ENCODE measurements around the gene FBXL15. TPM values are rescaled to one million over a fixed set of nuclear protein-coding genes. Genes with fewer than 3 reads are reported as not detected.

FBXL15 gene
- total RNA-seq, 4 donors from 2014 or later, result 36.9 to 57.8 (median 44.8) TPM

DNA sequence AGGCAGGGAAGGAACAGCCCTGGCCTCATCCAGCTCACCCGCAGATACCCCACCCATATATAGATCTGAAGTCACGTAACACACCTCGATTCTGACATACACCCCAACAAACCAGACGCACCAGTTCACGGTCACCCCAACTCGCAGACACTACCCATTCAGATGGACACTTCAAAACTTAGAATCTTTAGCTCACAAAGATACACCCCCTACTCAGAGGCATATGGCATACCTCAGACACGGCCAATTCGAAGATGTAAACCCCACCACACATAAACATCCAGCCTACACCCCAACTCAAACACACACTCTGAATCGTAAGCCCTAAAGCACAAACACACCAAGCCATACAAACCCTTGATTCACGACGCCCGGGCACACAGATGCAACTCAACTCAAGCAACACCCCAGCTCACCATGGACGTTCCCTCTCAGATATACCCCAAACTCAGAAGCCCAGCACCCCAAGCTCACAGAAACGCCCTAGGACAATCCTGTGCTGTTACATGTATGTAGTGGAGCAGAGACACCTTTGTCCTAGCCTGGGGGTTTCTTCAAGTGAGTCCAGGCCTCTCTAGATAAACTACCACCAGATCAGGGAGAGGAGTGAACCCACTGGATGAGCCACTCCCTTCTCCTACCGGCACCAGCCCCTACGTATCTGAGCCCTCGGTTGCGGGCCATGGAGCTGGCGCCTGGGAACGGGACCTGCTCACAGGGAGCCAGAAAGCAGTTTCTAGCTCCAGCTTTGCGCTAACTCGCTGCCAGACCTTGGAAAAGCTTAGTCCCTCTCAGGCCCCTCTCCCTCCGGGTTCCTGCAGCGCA, 10.8 kb upstream of the FBXL15 start:
- H3K27me3 ChIP-seq, result peaks cover 0 to 9% of the 10 kb centered on the region in 2 donors
- peak overlapping the region in 3 of 4 donors; percentile 31 to 77 (median 55) for H3K27ac ChIP-seq
- peak overlapping the region; percentile 28 to 56 (median 50) for H3K4me3 ChIP-seq
- H3K9me3 ChIP-seq, result no peaks in the 10 kb centered on the region
- H3K36me3 ChIP-seq, result no peaks in the 10 kb centered on the region
- peaks cover 0 to 28% (median 11%) of the 10 kb centered on the region in 4 donors for H3K4me1 ChIP-seq
- TF ChIP-seq, protein P1, sequence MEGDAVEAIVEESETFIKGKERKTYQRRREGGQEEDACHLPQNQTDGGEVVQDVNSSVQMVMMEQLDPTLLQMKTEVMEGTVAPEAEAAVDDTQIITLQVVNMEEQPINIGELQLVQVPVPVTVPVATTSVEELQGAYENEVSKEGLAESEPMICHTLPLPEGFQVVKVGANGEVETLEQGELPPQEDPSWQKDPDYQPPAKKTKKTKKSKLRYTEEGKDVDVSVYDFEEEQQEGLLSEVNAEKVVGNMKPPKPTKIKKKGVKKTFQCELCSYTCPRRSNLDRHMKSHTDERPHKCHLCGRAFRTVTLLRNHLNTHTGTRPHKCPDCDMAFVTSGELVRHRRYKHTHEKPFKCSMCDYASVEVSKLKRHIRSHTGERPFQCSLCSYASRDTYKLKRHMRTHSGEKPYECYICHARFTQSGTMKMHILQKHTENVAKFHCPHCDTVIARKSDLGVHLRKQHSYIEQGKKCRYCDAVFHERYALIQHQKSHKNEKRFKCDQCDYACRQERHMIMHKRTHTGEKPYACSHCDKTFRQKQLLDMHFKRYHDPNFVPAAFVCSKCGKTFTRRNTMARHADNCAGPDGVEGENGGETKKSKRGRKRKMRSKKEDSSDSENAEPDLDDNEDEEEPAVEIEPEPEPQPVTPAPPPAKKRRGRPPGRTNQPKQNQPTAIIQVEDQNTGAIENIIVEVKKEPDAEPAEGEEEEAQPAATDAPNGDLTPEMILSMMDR (IDR thresholded peaks at IDR 0.05), result no peak
- TF ChIP-seq POLR2A (IDR thresholded peaks at IDR 0.05), result no peak
- no peak for DNase-seq

DNA sequence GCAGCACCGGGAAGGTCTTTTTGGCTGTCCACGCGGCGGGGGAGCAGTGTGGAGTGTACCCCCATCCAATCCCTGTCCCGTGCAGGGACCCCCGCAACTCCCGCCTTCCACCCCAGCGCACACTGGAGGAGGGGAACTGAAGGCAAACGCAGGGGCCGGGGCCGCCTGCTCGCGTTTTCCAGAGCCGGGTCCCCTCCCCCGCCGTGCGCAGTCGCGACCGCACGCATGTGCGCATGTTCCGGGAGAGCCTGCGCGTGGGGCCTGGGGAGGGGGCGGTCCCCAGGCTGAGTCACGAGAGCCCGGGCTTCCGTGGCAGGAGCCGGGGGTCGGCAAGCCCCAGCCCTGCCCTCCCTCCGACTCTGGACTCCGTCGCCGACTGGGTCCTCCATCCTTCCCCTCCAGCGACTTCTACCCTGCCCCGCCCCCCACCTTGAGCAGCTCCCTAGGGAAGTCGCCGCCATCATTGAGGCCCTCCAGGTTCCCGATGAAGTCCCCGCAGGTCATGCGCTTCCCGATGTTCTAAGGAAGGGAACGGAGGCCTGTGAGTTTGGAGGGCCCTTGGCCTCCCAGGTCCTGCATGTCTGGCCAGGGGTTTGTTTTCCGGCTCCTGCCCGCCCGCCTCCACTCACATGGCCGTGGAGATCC, 10.1 kb upstream of the FBXL15 start:
- DNase-seq, result no peak
- TF ChIP-seq, protein P1 (IDR thresholded peaks at IDR 0.05), result no peak
- no peak for TF ChIP-seq POLR2A (IDR thresholded peaks at IDR 0.05)
- H3K4me3 ChIP-seq, result peak overlapping the region; percentile 0 to 56 (median 40)
- H3K4me1 ChIP-seq, result peaks cover 0 to 28% (median 11%) of the 10 kb centered on the region in 4 donors
- H3K36me3 ChIP-seq, result no peaks in the 10 kb centered on the region
- H3K9me3 ChIP-seq, result no peaks in the 10 kb centered on the region
- H3K27ac ChIP-seq, result peak overlapping the region in 3 of 4 donors; percentile 17 to 77 (median 55)
- peaks cover 0 to 9% of the 10 kb centered on the region in 2 donors for H3K27me3 ChIP-seq

DNA sequence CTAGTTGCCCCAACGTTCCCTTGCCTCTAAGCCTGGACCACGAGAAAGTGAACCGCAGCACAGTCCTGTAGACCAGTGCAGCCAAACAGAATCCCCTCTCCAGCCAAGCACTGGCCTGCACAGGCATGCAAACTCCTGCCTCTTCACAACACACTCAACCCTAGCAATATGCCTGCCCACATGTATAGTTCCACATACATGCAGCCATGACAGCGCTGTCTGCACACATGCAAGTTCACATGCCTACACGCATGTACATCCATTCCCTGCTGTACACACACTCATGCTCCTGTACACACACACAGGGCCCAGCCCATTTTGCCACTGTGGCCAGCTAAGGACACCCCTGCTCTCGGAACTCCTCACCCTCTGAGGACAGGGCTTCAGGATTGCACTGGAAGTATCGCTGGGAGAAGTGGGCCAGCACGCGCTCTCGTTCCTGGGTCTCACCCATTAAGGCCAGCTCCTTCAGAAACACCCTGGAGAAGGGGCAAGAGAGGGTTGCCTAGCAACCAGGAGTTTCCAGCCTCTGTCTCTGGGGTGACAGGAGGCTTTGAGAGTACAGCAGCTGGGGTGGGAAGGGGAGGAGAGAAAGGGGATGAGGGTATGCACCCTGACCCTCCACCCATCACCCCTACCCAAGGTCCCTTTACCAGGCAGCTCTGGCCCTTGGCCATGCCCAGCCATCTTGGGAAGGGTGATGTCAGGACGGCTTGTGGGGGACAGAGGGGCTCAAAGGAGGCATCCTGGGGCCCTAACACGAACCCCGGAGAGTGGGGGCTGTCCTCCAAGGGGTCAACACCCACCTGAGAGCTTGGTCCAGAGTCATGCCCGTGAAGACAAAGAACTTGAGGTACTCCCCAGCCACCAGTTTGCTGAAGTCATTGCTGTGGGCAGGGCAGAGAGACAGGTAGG, 9.0 kb upstream of the FBXL15 start:
- DNase-seq, result no peak
- no peak for TF ChIP-seq POLR2A (IDR thresholded peaks at IDR 0.05)
- TF ChIP-seq, protein P1 (IDR thresholded peaks at IDR 0.05), result no peak
- H3K27me3 ChIP-seq, result peaks cover 0 to 9% of the 10 kb centered on the region in 2 donors
- no peak overlapping the region for H3K27ac ChIP-seq
- no peak overlapping the region for H3K4me3 ChIP-seq
- H3K9me3 ChIP-seq, result no peaks in the 10 kb centered on the region
- no peaks in the 10 kb centered on the region for H3K36me3 ChIP-seq
- H3K4me1 ChIP-seq, result peaks cover 0 to 28% (median 11%) of the 10 kb centered on the region in 4 donors

DNA sequence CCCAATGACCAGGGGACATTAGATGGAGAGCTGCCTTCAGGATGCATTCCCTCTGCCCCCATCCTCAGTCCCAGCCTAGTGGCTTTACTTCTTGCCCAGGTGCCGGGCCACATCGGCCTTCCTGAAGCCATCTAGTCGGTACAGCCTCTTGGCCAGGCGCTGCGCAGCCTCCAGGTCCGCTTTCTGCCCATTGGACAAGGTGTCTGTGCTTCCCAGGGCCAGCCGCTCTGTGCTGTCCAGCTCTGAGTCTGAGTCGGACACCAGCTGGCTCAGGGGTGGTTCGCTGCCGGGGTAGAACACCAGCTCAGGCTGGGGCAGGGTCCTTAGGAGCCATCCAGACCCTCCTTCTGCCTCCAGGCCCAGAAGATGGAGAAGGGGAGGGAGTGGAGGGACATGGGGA, 8.3 kb upstream of the FBXL15 start:
- Histone ChIP-seq H3K27me3 (peaks cover 0 to 9% of the 10 kb centered on the region in 2 donors), H3K9me3 (no peaks in the 10 kb centered on the region), H3K36me3 (no peaks in the 10 kb centered on the region), H3K4me1 (peaks cover 0 to 28% (median 11%) of the 10 kb centered on the region in 4 donors), H3K4me3 (no peak overlapping the region), H3K27ac (no peak overlapping the region)
- DNase-seq, result no peak
- TF ChIP-seq POLR2A (IDR thresholded peaks at IDR 0.05), result no peak
- TF ChIP-seq, protein P1 (IDR thresholded peaks at IDR 0.05), result no peak

DNA sequence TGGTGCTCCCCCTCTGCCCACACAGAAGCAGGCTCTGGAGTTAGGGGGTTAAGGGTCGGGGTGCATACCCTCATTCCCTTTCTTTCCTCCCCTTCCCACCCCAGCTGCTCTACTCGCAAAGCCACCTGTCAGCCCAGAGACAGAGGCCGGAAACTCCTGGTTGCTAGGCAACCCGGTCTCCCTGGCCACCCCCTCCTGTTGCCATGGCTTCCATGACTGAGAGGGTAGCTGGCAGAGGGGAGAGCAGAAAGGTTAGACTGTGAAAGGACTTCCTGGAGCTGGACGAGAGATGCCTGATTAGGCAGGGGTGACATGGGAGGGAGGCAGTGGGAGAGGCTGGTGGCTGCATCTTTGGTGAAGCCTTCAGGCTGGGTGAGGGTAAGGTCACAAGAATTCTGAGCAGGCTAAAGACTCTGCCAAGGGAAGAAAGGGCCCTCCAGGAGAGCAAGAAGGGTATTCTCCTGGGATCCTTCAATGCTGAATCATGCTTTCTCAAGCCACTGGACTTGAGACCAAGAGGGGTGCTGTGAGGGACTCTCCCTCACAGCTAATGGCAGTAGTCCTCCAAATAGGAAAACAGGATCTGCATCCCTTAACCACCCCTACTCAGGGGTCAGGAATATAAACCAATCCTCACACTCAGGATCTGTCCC, 7.5 kb upstream of the FBXL15 start:
- DNase-seq, result no peak
- Histone ChIP-seq H3K9me3 (no peaks in the 10 kb centered on the region), H3K4me1 (peaks cover 0 to 25% (median 11%) of the 10 kb centered on the region in 4 donors), H3K36me3 (no peaks in the 10 kb centered on the region), H3K27me3 (peaks cover 0 to 9% of the 10 kb centered on the region in 2 donors), H3K4me3 (no peak overlapping the region), H3K27ac (no peak overlapping the region)
- TF ChIP-seq, protein P1 (IDR thresholded peaks at IDR 0.05), result no peak
- TF ChIP-seq POLR2A (IDR thresholded peaks at IDR 0.05), result no peak

Data from Peyer's patch (tissue), 4 donors.